AG04450 (cell line): ENCODE results near the gene RSBN1. TPM values are rescaled to one million over a fixed set of nuclear protein-coding genes. Genes with fewer than 3 reads are reported as not detected.
A peak's percentile ranks its signal among the peaks of the same experiment; 100 is the strongest.

ENCODE experiments used
- CTCF ChIA-PET: fragments of 300-600, 350-600 bp; formaldehyde crosslinking; extraction: SDS; loops from one replicate; lab custom pipeline; 2022; ENCODE audit warnings: antibody characterized with exemption, inconsistent platforms; lab: Charles Lee
- POLR2A ChIA-PET: fragments of 350-600 bp; formaldehyde crosslinking; extraction: SDS; loops from one replicate; lab custom pipeline; 2021; ENCODE audit warnings: antibody characterized with exemption, inconsistent platforms; lab: Yijun Ruan, JAX
- DNase-seq: peaks from one replicate; pipeline ENCODE4 v3.0.0-alpha.2; 2011; ENCODE audit warnings: low read depth, low spot score
- H3K27ac ChIP-seq: one replicate; pipeline ENCODE4 v1.5.1; 2012; ENCODE audit warnings: low read depth, low read length, control low read depth
- H3K27me3 ChIP-seq: one replicate; pipeline ENCODE4 v1.6.0; 2012; ENCODE audit warnings: low read length; ENCODE audit not compliant: control insufficient read depth, insufficient read depth
- H3K4me3 ChIP-seq: 2 replicates; pipeline ENCODE4 v1.5.1; 2011; ENCODE audit warnings: mild to moderate bottlenecking, low read depth, low read length, control low read depth
- H3K9me3 ChIP-seq: 2 replicates; pipeline ENCODE4 v1.5.1; 2012; ENCODE audit warnings: low read length; ENCODE audit not compliant: control insufficient read depth, insufficient read depth
- CTCF ChIP-seq: IDR thresholded peaks from 2 replicates; pipeline ENCODE4 v1.5.1; 2011; ENCODE audit warnings: low read depth, low read length, control low read depth, inconsistent platforms
- polyA plus RNA-seq: library from polyadenylated mRNA; depleted of rRNA; stranded (reverse); fragments of >200 nt; gene quantifications from 2 replicates; pipeline ENCODE4 v1.2.3, GENCODE V29; 2011

RSBN1 gene
- polyA plus RNA-seq, 1 experiment, result 12.2 TPM

GRCh38 chr1:113821916-113822315 is 9.6 kb upstream of the RSBN1 start:
- Histone ChIP-seq H3K27ac (no peak overlapping the region), H3K9me3 (no peaks in the 10 kb centered on the region), H3K27me3 (no peaks in the 10 kb centered on the region), H3K4me3 (no peak overlapping the region)
- CTCF ChIA-PET, result interaction anchor here (2.0 kb wide), 1 partner anchor 14 kb away, joined by 11 read pairs; no protein-coding TSS in a partner anchor
- TF ChIP-seq CTCF, result no peak
- no peak for DNase-seq
- POLR2A ChIA-PET, result no interaction called here

DNA sequence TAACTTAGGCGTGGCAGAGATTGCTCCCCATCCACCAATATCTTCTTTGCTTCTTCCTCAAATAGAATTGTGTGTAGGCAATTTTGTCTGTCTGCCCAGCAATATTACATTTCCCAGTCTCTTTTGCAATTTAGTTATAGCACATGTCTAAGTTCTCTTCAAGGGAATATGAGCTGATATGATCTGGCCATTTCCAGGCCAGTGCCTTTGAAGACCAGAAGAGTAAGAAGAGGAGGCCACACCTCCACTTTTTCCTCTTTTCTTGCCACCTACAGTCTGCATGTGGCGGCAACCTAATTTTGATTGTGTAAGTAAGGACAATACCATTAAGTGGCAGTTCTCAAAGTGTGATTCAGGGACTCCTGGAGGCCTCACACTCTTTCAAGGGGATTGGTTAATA is 6.3 kb upstream of the RSBN1 start:
- ChIA-PET POLR2A (no interaction called here), CTCF (no interaction called here)
- Histone ChIP-seq H3K9me3 (no peaks in the 10 kb centered on the region), H3K27ac (no peak overlapping the region), H3K4me3 (no peak overlapping the region), H3K27me3 (no peaks in the 10 kb centered on the region)
- no peak for DNase-seq
- no peak for TF ChIP-seq CTCF

DNA sequence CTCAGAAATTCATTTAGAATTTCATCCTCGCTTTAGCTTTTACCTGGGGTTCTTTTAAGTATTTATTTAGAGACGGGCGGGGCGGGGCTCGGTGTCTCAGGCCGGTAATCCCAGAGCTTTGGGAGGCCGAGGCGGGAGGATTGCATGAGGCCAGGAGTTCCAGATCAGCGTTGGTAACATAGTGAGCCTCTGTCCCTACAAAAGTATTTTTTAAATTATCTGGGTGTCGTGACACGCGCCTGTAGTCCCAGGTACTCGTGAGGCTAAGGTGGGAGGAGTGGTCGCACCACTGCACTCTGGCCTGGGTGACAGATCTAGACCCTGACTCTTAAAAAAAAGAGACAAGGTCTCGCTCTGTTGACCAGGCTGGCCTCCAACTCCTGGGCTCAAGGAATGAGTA is 942 bp upstream of the RSBN1 start:
- CTCF ChIA-PET, result interaction anchor here (0.7 kb wide), 1 partner anchor 28 kb away, joined by 3 read pairs; no protein-coding TSS in a partner anchor
- POLR2A ChIA-PET, result no interaction called here
- no peak for DNase-seq
- Histone ChIP-seq H3K27ac (no peak overlapping the region), H3K27me3 (no peaks in the 10 kb centered on the region), H3K4me3 (no peak overlapping the region), H3K9me3 (no peaks in the 10 kb centered on the region; the same call in 1 of the 2 replicates)
- no peak for TF ChIP-seq CTCF

GRCh38 chr1:113812661-113813135 is 422 bp upstream of the RSBN1 start:
- DNase-seq, result no peak

More at GRCh38 chr1:113812661-113813135, 422 bp upstream of the RSBN1 start:
- H3K4me3 ChIP-seq, result peak overlapping the region; percentile 59
- no peaks in the 10 kb centered on the region; the same call in 1 of the 2 replicates for H3K9me3 ChIP-seq
- POLR2A ChIA-PET, result interaction anchor here (0.6 to 1.1 kb wide), 4 partner anchors 54 to 117 kb away, joined by 3 to 8 read pairs (median 6); partner anchors contain the start of genes AP4B1, DCLRE1B and HIPK1
- CTCF ChIA-PET, result interaction anchor here (0.7 kb wide), 1 partner anchor 28 kb away, joined by 3 read pairs; no protein-coding TSS in a partner anchor
- H3K27me3 ChIP-seq, result no peaks in the 10 kb centered on the region
- TF ChIP-seq CTCF, result no peak
- H3K27ac ChIP-seq, result no peak overlapping the region
